Mucosa of gallbladder (tissue), 1 donor: ENCODE measurements around the gene WNT5A. TPM values are rescaled to one million over a fixed set of nuclear protein-coding genes. Genes with fewer than 3 reads are reported as not detected.

Experiments
- DNase-seq: peaks from one replicate; pipeline ENCODE4 v3.0.0-alpha.2; 2020; ENCODE audit warnings: low spot score
- total RNA-seq: library from RNA; stranded (reverse); gene quantifications from one replicate; pipeline ENCODE4 v1.2.1, GENCODE V29; 2021
- donor health status: DM: no; HTN: no; CAD: no.

WNT5A gene
- total RNA-seq, 1 donor from 2014 or later: 13.7 TPM

DNA sequence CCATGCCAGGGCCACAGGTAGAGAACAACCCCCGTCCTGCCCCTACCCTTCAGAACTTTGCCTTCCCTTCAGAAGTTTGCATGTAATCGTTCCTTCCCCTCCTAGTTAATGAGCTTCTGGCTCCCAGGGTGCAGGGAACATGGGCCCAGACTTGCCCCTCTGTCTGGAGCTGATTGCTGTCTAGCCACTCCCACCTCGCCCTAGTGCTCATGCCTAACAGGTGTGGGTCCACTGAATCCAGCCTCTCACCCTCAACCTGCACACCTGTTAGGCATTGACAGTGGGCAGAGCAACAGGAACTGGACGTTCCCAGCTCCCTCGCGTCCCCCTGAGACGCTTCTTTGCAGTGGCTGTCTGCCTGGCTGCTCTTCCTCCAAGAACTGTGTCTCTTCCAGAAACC lies 40.3 kb downstream of the WNT5A start:
- DNase-seq: no peak

DNA sequence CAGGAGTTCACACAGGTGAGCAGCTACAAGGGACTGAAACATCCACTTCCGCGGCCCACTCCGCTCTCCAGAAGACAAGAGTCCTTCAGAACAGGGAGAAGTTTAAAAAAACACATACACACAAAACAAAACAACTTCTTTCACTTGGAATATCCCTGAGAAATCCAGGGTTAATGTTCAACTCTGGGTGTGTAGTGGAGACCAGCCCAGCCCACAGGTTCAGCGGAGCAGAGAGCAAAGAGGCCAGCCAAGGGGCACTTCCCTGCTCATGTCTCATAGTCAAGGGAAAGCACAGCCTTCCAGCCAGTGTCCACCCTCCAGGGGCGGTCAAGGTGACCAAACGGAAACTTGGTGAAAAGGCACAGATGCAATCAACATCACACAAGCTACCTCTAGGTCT lies 41.6 kb downstream of the WNT5A start:
- DNase-seq: peak; percentile 47

DNA sequence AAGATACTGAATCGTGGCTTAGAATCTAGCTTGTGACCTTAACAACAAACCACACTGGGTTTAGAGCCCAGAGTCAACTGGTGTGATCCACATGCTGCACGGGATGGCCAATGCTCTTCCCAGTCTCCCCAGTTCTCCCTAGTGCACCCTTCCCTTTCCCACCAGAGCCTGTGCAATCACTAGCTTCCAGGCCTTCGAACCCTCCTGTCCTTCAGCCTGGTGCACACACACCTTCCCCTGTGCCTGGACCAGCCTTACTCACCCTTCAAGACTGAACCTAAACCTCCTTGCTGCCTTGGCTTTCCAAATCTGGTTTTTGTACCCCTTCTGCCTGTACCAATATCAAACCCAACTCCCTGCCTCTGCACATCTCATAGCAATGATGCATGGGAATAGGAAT lies 43.8 kb downstream of the WNT5A start:
- no peak for DNase-seq

DNA sequence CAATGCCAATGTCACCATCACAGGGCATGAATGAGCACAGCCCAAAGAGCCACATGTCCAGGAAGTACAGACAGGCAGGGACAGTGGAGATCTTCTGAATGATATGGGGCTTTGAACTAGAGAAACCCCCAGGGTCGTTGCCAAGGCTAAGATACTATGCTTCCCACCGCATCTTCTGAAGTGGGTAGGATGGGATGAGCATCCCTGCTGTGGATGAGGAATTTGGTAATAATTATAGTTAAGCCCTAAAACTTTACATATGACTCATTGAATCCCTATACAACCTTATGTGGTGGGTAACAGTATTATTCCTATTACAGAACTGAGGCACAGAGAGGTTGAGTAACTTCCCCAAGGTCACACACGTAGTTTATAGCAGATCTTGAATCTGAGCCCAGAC lies 44.2 kb downstream of the WNT5A start:
- no peak for DNase-seq

DNA sequence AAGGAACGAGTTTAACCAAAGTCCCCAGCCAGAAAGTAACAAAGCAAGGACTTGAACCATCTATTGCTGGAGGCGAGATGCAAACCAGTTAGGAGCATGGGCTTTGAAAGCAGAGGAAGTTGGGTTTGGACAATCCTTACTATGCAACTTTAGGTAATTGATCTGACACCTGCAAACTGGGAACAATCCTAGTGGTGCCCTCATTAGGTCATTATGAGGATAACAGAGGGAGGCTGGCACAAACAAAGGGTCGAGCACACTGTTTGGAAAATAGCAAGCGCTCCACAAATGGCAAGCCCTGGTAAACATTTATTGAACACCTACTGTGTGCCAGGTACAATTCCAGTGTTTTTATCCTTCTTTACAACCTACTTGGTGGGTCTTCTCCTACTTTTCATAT lies 45.6 kb downstream of the WNT5A start:
- DNase-seq: no peak

DNA sequence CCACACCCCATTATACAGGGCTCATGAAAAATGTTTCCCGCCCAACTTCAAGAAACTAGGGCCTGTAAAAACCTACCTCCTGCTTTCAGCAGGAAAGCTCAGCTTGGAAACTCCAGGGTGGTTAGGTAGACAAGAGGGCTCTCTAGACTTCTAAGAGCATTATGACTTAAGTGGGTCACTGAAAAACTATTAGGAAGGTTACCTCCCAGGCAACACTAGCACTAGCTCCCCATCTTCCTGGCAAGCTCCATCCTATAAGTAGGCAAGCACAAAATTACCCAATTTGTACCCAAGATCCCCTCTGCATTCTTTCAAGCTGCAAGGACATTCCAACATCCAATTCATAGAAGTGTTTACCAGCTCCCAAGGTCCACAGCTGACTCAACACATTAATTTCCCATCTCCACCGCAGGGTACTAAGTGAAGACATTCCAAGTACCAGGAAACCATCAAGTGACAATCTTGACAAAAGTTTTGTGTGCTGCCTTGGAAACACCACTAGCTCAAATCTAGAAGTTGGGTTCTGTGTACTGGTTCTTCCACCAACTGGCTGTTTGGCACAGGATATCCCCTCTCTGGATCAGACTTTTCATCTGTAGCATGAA lies 46.9 kb downstream of the WNT5A start:
- no peak for DNase-seq

DNA sequence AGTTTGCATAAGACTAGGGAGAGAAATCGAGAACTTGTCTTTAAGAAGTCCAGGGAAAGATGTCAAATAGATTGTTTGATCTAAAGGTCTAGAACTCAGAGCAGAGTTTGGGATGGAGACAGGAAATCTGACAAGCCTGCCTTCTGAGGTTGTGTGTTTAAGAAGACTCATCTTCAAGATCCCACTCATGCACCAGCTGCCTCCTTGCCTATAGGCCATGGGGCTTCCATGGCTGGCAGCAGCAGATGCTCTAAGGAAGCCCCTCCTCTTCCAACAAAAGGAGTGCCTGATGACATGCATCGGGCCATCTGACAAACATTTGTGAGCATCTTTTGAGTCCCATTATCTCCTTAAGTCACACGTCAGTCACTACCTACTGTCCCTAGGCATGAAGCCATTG lies 47.4 kb downstream of the WNT5A start:
- DNase-seq: no peak

DNA sequence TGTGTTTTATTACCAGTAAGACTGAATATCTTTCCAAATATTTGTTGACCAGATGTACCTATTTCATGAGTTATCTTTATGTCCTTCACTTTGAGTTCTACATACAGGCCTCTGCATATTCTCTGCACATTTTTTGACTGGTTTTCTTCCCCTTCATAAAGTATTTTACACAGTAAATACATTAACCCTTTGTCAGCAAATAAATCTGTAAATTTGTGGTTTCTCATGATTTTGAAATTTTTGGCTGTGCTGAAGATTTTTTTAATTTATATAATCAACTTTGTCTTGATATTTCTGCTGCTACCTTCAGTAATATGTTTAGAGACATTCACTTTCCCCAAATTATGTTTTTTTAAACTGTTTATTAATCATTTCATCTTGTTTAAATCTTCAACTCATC lies 50.5 kb downstream of the WNT5A start:
- no peak for DNase-seq

DNA sequence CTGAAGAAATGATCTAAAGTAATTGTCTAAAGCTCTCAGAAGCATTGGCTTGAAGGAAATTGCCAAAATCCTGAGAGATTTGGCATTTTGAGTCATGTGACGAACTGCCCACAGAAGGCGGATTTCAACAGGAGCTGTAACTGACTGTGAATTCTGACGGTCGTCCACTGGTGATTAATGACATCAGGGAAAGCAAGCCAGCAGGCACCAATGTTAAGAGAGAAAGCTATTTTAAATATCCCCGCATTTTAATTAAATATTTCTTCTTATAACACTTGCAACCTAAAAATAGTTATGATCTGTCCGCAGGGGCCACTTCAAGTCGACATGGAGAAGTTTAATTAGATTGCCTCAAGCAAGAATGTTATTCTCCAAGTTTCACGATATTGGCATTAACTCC lies 51.6 kb downstream of the WNT5A start:
- no peak for DNase-seq

DNA sequence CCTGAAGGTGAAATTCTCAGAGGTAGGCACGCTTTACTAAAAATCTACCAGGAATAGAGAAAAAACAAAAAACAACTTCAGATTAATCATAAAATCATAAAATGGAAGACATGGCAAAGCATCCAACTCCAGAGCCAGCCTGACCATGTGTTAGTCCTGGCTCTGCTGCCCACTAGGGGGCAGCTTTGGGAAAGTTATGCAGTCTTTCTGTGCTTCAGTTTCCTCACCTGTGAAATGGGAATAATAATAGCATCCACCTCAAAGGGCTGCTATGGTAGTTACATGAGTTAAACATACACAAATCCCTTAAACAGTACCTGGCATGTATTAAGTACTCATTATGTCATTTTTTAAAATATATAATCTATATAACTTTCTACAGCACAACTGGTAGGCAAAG lies 52.3 kb downstream of the WNT5A start:
- DNase-seq: no peak

DNA sequence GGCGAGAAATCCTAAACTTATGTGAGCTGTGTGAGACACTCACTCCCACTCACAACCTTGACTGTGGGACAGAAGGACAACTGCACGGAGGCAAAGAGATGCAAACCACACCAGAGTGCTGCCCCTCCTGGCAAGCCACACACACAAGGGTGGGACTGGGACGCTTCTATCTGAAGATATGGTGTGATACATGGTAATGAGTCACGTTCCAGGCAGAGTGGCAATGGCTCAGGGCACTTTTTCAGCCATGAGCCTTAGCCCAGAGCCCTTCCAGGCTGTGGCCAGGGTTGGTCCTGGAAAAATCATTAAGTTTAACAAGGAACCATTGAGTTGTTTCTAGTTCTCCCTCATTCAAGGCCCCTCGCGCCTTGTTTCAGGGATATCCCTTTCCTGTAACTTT lies 56.1 kb downstream of the WNT5A start:
- no peak for DNase-seq

DNA sequence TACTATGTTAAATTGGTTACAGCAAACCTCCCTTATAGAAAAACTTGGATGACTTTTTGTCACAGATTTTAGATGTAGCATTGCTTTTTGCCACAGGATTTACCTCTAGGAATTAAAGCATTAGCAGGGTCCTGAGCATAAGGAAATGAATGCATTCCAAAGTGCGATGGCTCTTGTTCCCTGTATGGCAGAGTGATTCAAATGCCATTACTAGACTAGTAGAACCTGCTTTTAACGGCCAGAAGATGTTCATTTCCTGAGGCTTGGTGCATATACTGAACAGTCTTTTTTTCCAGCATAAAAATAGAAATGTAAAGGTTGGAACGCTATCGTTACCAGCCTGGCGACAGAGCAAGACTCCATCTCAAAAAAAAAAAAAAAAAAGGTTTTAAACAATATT lies 59.4 kb downstream of the WNT5A start:
- no peak for DNase-seq

DNA sequence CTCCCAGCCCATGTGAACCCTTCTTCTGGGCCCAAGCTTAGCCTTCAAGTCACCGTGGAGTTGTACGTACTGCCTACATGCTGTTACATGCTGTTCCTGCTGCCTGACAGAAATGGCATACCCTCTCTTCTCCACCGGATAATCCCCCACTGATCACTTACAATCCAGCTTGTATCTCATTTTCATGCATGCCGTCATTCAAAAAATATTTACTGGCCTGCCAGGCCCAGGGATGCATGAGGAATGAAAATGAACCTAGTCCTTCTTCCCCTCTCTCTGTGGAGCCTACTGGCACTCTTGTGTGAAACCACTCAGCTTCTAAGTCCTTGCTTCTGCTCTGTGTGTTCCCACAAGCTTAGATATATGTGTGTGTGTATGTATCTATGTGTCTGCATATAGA lies 60.6 kb downstream of the WNT5A start:
- no peak for DNase-seq

DNA sequence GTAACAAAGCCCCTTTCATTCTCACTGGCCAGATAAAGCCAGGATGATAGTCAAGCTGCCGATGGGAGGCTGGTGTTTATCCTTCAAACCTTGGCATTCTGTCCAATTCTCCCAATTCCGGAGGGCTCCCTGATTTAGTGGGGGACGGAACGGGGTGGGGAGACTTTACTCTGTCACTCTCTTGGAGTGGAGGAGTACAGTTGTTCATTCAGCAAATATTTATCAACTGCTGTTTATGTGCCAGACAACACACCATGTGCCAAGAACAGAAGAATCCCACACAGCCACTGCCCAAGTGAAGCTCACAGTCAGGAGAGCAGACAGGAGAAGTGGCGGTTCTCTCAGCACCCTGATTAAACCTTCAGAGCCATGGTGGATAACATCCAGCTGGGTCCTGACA lies 63.3 kb downstream of the WNT5A start:
- DNase-seq: no peak

DNA sequence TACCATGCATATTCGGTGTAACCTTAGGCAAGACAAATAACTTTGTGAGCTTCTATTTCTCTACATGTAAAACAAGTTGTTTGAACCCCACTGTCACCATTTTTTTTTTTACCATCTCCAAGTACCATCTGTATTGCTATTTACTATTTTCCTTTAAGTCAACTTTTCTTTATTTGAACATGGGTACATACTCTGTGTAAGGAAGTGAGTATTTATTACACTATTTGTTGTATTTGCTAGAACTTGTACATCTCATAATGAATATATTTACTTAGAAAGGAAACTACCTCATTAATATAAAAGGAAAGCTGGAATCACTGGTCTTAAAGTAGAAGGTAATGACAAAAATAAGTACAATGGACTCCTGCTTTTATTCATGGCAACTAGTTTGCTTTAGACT lies 69.9 kb downstream of the WNT5A start:
- no peak for DNase-seq

DNA sequence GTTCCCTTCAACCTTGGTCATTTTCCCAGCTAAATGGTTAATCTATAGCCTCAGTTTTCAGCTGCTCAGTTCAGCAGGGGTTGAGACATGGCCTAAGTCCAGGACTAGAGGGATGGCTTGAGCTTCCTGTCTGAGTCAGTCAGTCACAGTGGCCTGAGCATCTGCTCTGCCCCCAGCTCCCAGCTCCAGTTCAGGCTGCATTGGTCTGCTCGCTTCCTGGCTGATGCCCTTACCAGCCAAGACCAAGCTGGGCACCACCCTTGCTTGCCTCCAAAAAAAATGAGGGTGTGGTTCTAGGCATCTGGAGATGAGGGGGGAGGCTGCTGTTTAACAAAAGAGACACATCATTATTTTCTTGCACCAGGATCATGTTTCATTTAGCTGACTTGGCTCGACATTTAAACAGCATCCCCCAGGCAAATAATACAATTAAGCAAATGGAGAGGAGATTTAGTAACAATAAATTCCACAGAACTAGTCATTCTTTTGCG lies 70.7 kb downstream of the WNT5A start:
- DNase-seq: no peak
